Fibroblast of lung (primary cell): Measurements from ENCODE around the gene NRP1.

Experiments
- EZH2 ChIP-seq: IDR thresholded peaks from 2 replicates; pipeline ENCODE4 v1.5.1; 2012; ENCODE audit warnings: low read length, control low read depth, mild to moderate bottlenecking; ENCODE audit errors: missing control alignments
- TF ChIP-seq, protein P1 (sequence below), 2 donors: IDR thresholded peaks in 1 of 2; conservative IDR thresholded peaks in 1 of 2; 1 replicate in 1 of 2; 2 replicates in 1 of 2; pipeline ENCODE4 v1.5.1; 2011 to 2012; ENCODE audit warnings: low read length in 2 of 2, control low read depth in 1 of 2, inconsistent platforms in 1 of 2, low read depth in 1 of 2, mild to moderate bottlenecking in 1 of 2

DNA sequence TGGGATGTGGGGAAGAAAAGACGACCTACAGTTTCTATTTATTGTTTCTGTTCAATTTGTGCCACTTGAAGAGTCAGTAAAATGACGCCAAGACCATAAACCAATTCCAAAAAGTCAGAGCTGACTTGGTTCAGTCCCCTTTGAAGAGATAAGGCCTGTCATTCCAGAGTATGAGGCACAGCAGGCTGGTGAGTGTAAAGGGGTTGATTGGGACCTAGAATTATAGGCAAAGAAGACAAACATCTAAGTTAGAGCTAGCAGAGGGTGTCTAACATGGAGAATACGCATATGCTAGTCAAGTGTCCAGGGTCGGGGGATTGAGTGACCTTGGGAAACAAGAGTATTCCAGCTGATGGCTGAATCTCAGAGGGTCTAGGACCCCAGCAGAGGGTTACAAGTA is 23.6 kb downstream of the NRP1 start:
- TF ChIP-seq, protein P1, sequence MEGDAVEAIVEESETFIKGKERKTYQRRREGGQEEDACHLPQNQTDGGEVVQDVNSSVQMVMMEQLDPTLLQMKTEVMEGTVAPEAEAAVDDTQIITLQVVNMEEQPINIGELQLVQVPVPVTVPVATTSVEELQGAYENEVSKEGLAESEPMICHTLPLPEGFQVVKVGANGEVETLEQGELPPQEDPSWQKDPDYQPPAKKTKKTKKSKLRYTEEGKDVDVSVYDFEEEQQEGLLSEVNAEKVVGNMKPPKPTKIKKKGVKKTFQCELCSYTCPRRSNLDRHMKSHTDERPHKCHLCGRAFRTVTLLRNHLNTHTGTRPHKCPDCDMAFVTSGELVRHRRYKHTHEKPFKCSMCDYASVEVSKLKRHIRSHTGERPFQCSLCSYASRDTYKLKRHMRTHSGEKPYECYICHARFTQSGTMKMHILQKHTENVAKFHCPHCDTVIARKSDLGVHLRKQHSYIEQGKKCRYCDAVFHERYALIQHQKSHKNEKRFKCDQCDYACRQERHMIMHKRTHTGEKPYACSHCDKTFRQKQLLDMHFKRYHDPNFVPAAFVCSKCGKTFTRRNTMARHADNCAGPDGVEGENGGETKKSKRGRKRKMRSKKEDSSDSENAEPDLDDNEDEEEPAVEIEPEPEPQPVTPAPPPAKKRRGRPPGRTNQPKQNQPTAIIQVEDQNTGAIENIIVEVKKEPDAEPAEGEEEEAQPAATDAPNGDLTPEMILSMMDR (conservative IDR thresholded peaks at IDR 0.05 in 1 of 2, IDR thresholded peaks at IDR 0.05 in 1 of 2; ENCODE audit: low read depth in 1 of 2, low read length in 2 of 2): no peak
- TF ChIP-seq EZH2: no peak
